HCT116 (cell line): ENCODE data around the gene DACH2. TPM values are rescaled to one million over a fixed set of nuclear protein-coding genes. Genes with fewer than 3 reads are reported as not detected.
"Not testable (repeated sequence)": the region's sequence is repeated elsewhere in the genome, so short reads cannot be mapped to it uniquely, and the experiment has no call there.

Experiments
- ATAC-seq: fragments of 200-7000 bp; cut with Tn5 transposase; 2 replicates; pipeline ENCODE4 v1.9.1; 2020; ENCODE audit warnings: mild to moderate bottlenecking, moderate library complexity
- BruUV-seq: library from RNA; stranded (reverse); fragments of 400-500 nt; replicated peaks from 2 replicates; lab custom pipeline; 2021; lab: Mats Ljungman, UMichigan
- CTCF ChIA-PET: fragments of 300-600 bp; sonication (Branson Sonifier 250); formaldehyde crosslinking; loops from one replicate; lab custom pipeline; 2021; ENCODE audit warnings: antibody characterized with exemption; lab: Charles Lee
- POLR2A ChIA-PET: fragments of 300-600, 350-600 bp; sonication (Branson Sonifier 250); formaldehyde crosslinking; loops from one replicate; lab custom pipeline; 2021; ENCODE audit warnings: antibody characterized with exemption; lab: Charles Lee
- RAD21 ChIA-PET, 2 experiments: fragments of 300-600 bp; sonication (Branson Sonifier 250); formaldehyde crosslinking; loops; one replicate each; lab custom pipeline; 2023; ENCODE audit warnings: low total read pairs in 2 of 2; ENCODE audit not compliant: uncharacterized antibody in 2 of 2, unreplicated experiment in 2 of 2, low non-redundant PET in 1 of 2; lab: Charles Lee
- DNase-seq: peaks from one replicate; pipeline ENCODE4 v3.0.0-alpha.2; 2010; ENCODE audit warnings: low read depth, low spot score
- H2AFZ ChIP-seq: fragments of 200-600 bp; shearing (Covaris generic), sonication (generic); 2 replicates; pipeline ENCODE4 v1.6.1; 2017; ENCODE audit warnings: low read depth, mixed run types, mixed read lengths, antibody characterized with exemption, low read length; ENCODE audit not compliant: poor library complexity, severe bottlenecking
- H3K27ac ChIP-seq: 2 replicates; pipeline ENCODE4 v1.5.1; 2012; ENCODE audit warnings: low read depth, low read length
- H3K27me3 ChIP-seq: fragments of 200-600 bp; sonication (generic); 2 replicates; pipeline ENCODE4 v1.6.1; 2016; ENCODE audit warnings: mixed run types, low read length, mixed read lengths; ENCODE audit not compliant: insufficient read depth
- H3K36me3 ChIP-seq, 2 experiments: fragments of 200-500 bp in 1 of 2; fragments of 200-600 bp in 1 of 2; sonication (Bioruptor generic) in 1 of 2; sonication (generic) in 1 of 2; 2 replicates each; pipeline versions ENCODE4 v1.5.1 to v1.6.1; 2014 to 2016; ENCODE audit warnings: low read length in 2 of 2, inconsistent platforms in 1 of 2, mixed read lengths in 1 of 2, mixed run types in 1 of 2; ENCODE audit not compliant: insufficient read depth in 2 of 2, control insufficient read depth in 1 of 2
- H3K4me1 ChIP-seq, 2 experiments: fragments of 200-600 bp in 1 of 2; sonication (generic) in 1 of 2; 2 replicates each; pipeline versions ENCODE4 v1.5.1 to v1.6.1; 2012 to 2017; ENCODE audit warnings: low read length in 2 of 2, inconsistent platforms in 1 of 2, mild to moderate bottlenecking in 1 of 2, mixed read lengths in 1 of 2, mixed run types in 1 of 2, moderate library complexity in 1 of 2; ENCODE audit not compliant: insufficient read depth in 2 of 2, control insufficient read depth in 1 of 2
- H3K4me2 ChIP-seq: fragments of 200-600 bp; sonication (generic); 2 replicates; pipeline ENCODE4 v1.6.1; 2017; ENCODE audit warnings: mixed run types, low read length, mixed read lengths
- H3K4me3 ChIP-seq, 2 experiments: fragments of 200-600 bp in 1 of 2; sonication (generic) in 1 of 2; replicated peaks in 1 of 2; 2 replicates each; pipeline ENCODE4 v1.5.1; 2011 to 2016; ENCODE audit warnings: low read length in 2 of 2, control low read depth in 1 of 2, low read depth in 1 of 2, mild to moderate bottlenecking in 1 of 2, mixed read lengths in 1 of 2, mixed run types in 1 of 2
- H3K79me2 ChIP-seq: fragments of 200-600 bp; sonication (generic); 2 replicates; pipeline ENCODE4 v1.6.1; 2017; ENCODE audit warnings: mild to moderate bottlenecking, mixed run types, low read length, moderate library complexity, mixed read lengths; ENCODE audit not compliant: insufficient read depth
- H3K9ac ChIP-seq: fragments of 200-600 bp; sonication (generic); 2 replicates; pipeline ENCODE4 v1.6.1; 2016; ENCODE audit warnings: low read length, mixed read lengths
- H3K9me2 ChIP-seq: fragments of 200-600 bp; sonication (generic), shearing (Covaris generic); 2 replicates; pipeline ENCODE4 v1.6.1; 2017; ENCODE audit warnings: mixed run types, mild to moderate bottlenecking, moderate library complexity; ENCODE audit not compliant: insufficient read depth
- H3K9me3 ChIP-seq, 2 experiments: fragments of 200-500 bp in 1 of 2; fragments of 200-600 bp in 1 of 2; sonication (Bioruptor generic) in 1 of 2; sonication (generic) in 1 of 2; 2 replicates each; pipeline ENCODE4 v1.6.1; 2014 to 2017; ENCODE audit warnings: low read length in 2 of 2, mixed read lengths in 2 of 2, inconsistent platforms in 1 of 2, low read depth in 1 of 2, mild to moderate bottlenecking in 1 of 2, mixed run types in 1 of 2, moderate library complexity in 1 of 2; ENCODE audit not compliant: control insufficient read depth in 1 of 2, insufficient read depth in 1 of 2
- H4K20me1 ChIP-seq: fragments of 200-600 bp; sonication (generic), shearing (Covaris generic); 2 replicates; pipeline ENCODE4 v1.6.1; 2017; ENCODE audit warnings: mixed run types, mild to moderate bottlenecking, moderate library complexity; ENCODE audit not compliant: insufficient read depth
- CEBPB ChIP-seq: IDR thresholded peaks from 2 replicates; pipeline ENCODE4 v1.6.1; 2012; ENCODE audit warnings: low read depth
- EGR1 ChIP-seq: IDR thresholded peaks from 2 replicates; pipeline ENCODE4 v1.6.1; 2012; ENCODE audit warnings: low read depth
- ELF1 ChIP-seq: IDR thresholded peaks from 2 replicates; pipeline ENCODE4 v1.6.1; 2012; ENCODE audit warnings: low read depth, borderline replicate concordance
- EZH2 ChIP-seq: fragments of 200-600 bp; sonication (generic); IDR thresholded peaks from 2 replicates; pipeline ENCODE4 v1.6.1; 2017; ENCODE audit warnings: antibody characterized with exemption, mixed run types
- FOSL1 ChIP-seq: IDR thresholded peaks from 2 replicates; pipeline ENCODE4 v1.6.1; 2012; ENCODE audit warnings: low read depth
- JUND ChIP-seq: IDR thresholded peaks from 2 replicates; pipeline ENCODE4 v1.6.1; 2012
- POLR2AphosphoS5 ChIP-seq: IDR thresholded peaks from 2 replicates; pipeline ENCODE4 v1.6.1; 2011; ENCODE audit warnings: mild to moderate bottlenecking, low read depth, low read length, moderate library complexity
- SIN3A ChIP-seq: IDR thresholded peaks from 2 replicates; pipeline ENCODE4 v1.6.1; 2012; ENCODE audit warnings: low read depth
- SP1 ChIP-seq: IDR thresholded peaks from 2 replicates; pipeline ENCODE4 v1.6.1; 2012; ENCODE audit warnings: low read depth
- SRF ChIP-seq: IDR thresholded peaks from 2 replicates; pipeline ENCODE4 v1.6.1; 2012; ENCODE audit warnings: low read depth
- TCF7L2 ChIP-seq: IDR thresholded peaks from 2 replicates; pipeline ENCODE4 v1.7.0; 2011; ENCODE audit warnings: borderline replicate concordance, inconsistent platforms; ENCODE audit not compliant: insufficient read depth, insufficient read length; ENCODE audit errors: extremely low read depth
- YY1 ChIP-seq: IDR thresholded peaks from 2 replicates; pipeline ENCODE4 v1.6.1; 2011; ENCODE audit warnings: low read length, low read depth, moderate library complexity, mild to moderate bottlenecking; ENCODE audit not compliant: insufficient replicate concordance; ENCODE audit errors: extremely low read depth
- ZNF274 ChIP-seq: fragments of 200-500 bp; sonication (Bioruptor generic); IDR thresholded peaks from 2 replicates; pipeline ENCODE4 v1.6.1; 2014; ENCODE audit warnings: mild to moderate bottlenecking, low read depth, low read length, inconsistent platforms
- intact Hi-C: fragments of 100-400 bp; cut with micrococcal nuclease; formaldehyde crosslinking; loops from 2 replicates; pipeline ENCODE4 v1.10.0; 2022
- total RNA-seq: library from RNA; stranded (reverse); gene quantifications from one replicate; pipeline ENCODE4 v1.2.1, GENCODE V29; 2021; ENCODE audit not compliant: unreplicated experiment
- TF ChIP-seq, protein P1 (sequence below): IDR thresholded peaks from 2 replicates; pipeline ENCODE4 v1.6.1; 2011; ENCODE audit warnings: mild to moderate bottlenecking, low read length, moderate library complexity; ENCODE audit not compliant: insufficient replicate concordance; ENCODE audit errors: extremely low read depth
- TF ChIP-seq, protein P2 (sequence below): IDR thresholded peaks from 2 replicates; pipeline ENCODE4 v1.6.1; 2012
- TF ChIP-seq, protein P3 (sequence below): IDR thresholded peaks from 2 replicates; pipeline ENCODE4 v1.6.1; 2012; ENCODE audit warnings: low read depth
- TF ChIP-seq, protein P4 (sequence below): IDR thresholded peaks from 2 replicates; pipeline ENCODE4 v1.6.1; 2012

The DACH2 gene
- total RNA-seq, 1 experiment from 2014 or later: not detected

DNA sequence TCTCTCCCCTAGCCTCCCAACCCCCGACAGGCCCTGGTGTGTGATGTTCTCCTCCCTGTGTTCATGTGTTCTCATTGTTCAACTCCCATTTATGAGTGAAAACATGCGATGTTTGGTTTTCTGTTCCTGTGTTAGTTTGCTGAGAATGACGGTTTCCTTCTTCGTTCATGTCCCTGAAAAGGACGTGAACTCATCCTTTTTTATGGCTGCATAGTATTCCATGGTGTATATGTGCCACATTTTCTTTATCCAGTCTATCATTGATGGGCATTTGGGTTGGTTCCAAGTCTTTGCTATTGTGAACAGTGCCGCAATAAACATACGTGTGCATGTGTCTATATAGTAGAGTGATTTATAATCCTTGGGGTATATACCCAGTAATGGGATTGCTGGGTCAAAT lies 33.1 kb downstream of the DACH2 start:
- H3K79me2 ChIP-seq, BruUV-seq, DNase-seq, H3K36me3 ChIP-seq, intact Hi-C loops, CTCF ChIA-PET, H2AFZ ChIP-seq, H3K27me3 ChIP-seq, RAD21 ChIA-PET, H3K4me2 ChIP-seq, POLR2A ChIA-PET, H3K27ac ChIP-seq, H4K20me1 ChIP-seq, ATAC-seq, H3K9ac ChIP-seq, H3K9me3 ChIP-seq, H3K9me2 ChIP-seq, H3K4me1 ChIP-seq, H3K4me3 ChIP-seq: not testable (repeated sequence)

DNA sequence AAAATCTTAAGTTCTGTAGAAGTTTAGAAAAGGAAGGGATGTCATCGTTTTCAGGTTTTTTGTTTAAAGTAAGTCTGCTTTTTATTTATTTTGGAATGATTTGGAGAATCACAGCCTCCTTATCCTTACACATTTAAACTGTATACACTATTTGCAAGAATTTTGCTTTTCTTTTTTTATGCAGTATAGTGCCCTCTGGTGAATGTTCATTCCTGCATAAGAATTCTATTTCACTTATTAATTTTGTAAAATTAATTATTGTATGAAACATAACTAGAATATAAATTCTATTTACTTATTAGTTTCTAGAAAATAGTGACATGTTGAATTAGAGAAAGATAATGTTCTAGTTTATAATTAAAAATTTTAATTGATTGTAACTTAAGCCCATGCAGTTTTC lies 44.6 kb downstream of the DACH2 start:
- H3K36me3 ChIP-seq: no peaks in the 10 kb centered on the region
- H3K27me3 ChIP-seq: no peaks in the 10 kb centered on the region
- H3K4me2 ChIP-seq: no peak overlapping the region
- DNase-seq (no peak), ATAC-seq (no peak)
- CTCF ChIA-PET: no interaction called here
- no peak overlapping the region for H3K9ac ChIP-seq
- RAD21 ChIA-PET: no interaction called here
- no peaks in the 10 kb centered on the region for H3K9me3 ChIP-seq
- no peak overlapping the region for H2AFZ ChIP-seq
- BruUV-seq: no TSS peak
- intact Hi-C loops: no loop called here
- H4K20me1 ChIP-seq: no peaks in the 10 kb centered on the region
- no peaks in the 10 kb centered on the region for H3K4me1 ChIP-seq
- no peak overlapping the region for H3K4me3 ChIP-seq
- no peaks in the 10 kb centered on the region for H3K79me2 ChIP-seq
- H3K27ac ChIP-seq: no peak overlapping the region
- POLR2A ChIA-PET: no interaction called here
- no peaks in the 10 kb centered on the region for H3K9me2 ChIP-seq
- TF ChIP-seq EGR1 (no peak), ZNF274 (no peak), JUND (no peak), CEBPB (no peak), SIN3A (no peak), POLR2AphosphoS5 (no peak), EZH2 (no peak), ELF1 (no peak), SP1 (no peak), FOSL1 (no peak), YY1 (no peak), TCF7L2 (no peak), SRF (no peak)
- TF ChIP-seq, protein P1, sequence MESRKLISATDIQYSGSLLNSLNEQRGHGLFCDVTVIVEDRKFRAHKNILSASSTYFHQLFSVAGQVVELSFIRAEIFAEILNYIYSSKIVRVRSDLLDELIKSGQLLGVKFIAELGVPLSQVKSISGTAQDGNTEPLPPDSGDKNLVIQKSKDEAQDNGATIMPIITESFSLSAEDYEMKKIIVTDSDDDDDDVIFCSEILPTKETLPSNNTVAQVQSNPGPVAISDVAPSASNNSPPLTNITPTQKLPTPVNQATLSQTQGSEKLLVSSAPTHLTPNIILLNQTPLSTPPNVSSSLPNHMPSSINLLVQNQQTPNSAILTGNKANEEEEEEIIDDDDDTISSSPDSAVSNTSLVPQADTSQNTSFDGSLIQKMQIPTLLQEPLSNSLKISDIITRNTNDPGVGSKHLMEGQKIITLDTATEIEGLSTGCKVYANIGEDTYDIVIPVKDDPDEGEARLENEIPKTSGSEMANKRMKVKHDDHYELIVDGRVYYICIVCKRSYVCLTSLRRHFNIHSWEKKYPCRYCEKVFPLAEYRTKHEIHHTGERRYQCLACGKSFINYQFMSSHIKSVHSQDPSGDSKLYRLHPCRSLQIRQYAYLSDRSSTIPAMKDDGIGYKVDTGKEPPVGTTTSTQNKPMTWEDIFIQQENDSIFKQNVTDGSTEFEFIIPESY: no peak
- TF ChIP-seq, protein P2, sequence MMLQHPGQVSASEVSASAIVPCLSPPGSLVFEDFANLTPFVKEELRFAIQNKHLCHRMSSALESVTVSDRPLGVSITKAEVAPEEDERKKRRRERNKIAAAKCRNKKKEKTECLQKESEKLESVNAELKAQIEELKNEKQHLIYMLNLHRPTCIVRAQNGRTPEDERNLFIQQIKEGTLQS: no peak
- TF ChIP-seq, protein P3, sequence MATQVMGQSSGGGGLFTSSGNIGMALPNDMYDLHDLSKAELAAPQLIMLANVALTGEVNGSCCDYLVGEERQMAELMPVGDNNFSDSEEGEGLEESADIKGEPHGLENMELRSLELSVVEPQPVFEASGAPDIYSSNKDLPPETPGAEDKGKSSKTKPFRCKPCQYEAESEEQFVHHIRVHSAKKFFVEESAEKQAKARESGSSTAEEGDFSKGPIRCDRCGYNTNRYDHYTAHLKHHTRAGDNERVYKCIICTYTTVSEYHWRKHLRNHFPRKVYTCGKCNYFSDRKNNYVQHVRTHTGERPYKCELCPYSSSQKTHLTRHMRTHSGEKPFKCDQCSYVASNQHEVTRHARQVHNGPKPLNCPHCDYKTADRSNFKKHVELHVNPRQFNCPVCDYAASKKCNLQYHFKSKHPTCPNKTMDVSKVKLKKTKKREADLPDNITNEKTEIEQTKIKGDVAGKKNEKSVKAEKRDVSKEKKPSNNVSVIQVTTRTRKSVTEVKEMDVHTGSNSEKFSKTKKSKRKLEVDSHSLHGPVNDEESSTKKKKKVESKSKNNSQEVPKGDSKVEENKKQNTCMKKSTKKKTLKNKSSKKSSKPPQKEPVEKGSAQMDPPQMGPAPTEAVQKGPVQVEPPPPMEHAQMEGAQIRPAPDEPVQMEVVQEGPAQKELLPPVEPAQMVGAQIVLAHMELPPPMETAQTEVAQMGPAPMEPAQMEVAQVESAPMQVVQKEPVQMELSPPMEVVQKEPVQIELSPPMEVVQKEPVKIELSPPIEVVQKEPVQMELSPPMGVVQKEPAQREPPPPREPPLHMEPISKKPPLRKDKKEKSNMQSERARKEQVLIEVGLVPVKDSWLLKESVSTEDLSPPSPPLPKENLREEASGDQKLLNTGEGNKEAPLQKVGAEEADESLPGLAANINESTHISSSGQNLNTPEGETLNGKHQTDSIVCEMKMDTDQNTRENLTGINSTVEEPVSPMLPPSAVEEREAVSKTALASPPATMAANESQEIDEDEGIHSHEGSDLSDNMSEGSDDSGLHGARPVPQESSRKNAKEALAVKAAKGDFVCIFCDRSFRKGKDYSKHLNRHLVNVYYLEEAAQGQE: no peak
- TF ChIP-seq, protein P4, sequence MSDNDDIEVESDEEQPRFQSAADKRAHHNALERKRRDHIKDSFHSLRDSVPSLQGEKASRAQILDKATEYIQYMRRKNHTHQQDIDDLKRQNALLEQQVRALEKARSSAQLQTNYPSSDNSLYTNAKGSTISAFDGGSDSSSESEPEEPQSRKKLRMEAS: no peak
